ENCODE measurements around the gene CRTC1.

CRTC1 gene

DNA sequence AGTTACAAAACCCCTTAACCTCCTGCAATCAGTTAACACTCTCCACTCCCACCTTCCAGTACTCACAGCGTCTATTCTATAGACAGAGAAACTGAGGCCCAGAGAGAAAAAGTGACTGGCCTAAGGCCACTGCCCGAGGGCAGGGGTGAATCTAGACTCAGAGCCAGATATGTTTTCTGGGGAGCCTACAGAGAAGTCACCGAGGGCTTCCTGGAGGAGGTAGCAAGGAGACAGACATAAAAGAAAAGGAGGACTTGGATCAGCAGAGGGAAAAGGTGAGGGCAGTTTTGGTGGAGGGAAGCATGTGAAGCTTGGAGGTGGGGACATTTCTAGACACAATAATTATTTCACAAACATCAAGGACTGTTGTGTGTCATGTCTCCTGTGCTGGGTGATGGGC lies 109.2 kb downstream of the CRTC1 start:
- Histone ChIP-seq H3K27ac (no peak overlapping the region), H3K9me3 (ENCODE audit: control insufficient read depth, low read length) (no peaks in the 10 kb centered on the region), H3K4me1 (peaks cover 4% of the 10 kb centered on the region), H2AFZ (no peak overlapping the region), H3K36me3 (ENCODE audit: control insufficient read depth, insufficient read depth, low read length) (no peaks in the 10 kb centered on the region), H3K4me3 (ENCODE audit: low read depth, low read length) (no peak overlapping the region), H3K4me2 (ENCODE audit: low read length) (no peak overlapping the region), H3K9ac (no peak overlapping the region), H3K27me3 (ENCODE audit: control insufficient read depth, insufficient read depth, low read length) (peaks cover 12% of the 10 kb centered on the region), H3K79me2 (no peaks in the 10 kb centered on the region)
- TF ChIP-seq CTCF (IDR thresholded peaks at IDR 0.05) = no peak

GRCh38 chr19:18793144-18794028 lies 109.9 kb downstream of the CRTC1 start:
- no peak overlapping the region for H2AFZ ChIP-seq
- no peaks in the 10 kb centered on the region for H3K79me2 ChIP-seq
- no peaks in the 10 kb centered on the region for H3K36me3 ChIP-seq (ENCODE audit: control insufficient read depth, insufficient read depth, low read length)
- H3K4me3 ChIP-seq (ENCODE audit: low read depth, low read length) = no peak overlapping the region
- peaks cover 12% of the 10 kb centered on the region for H3K27me3 ChIP-seq (ENCODE audit: control insufficient read depth, insufficient read depth, low read length)
- no peak overlapping the region for H3K4me2 ChIP-seq (ENCODE audit: low read length)
- no peak overlapping the region for H3K9ac ChIP-seq
- H3K4me1 ChIP-seq = peaks cover 4% of the 10 kb centered on the region
- no peak for TF ChIP-seq CTCF (IDR thresholded peaks at IDR 0.05)
- H3K9me3 ChIP-seq (ENCODE audit: control insufficient read depth, low read length) = no peaks in the 10 kb centered on the region
- no peak overlapping the region for H3K27ac ChIP-seq

GRCh38 chr19:18794029-18794313 lies 110.5 kb downstream of the CRTC1 start:
- H2AFZ ChIP-seq = no peak overlapping the region
- H3K4me1 ChIP-seq = peaks cover 2% of the 10 kb centered on the region
- TF ChIP-seq CTCF (IDR thresholded peaks at IDR 0.05) = no peak
- H3K27me3 ChIP-seq (ENCODE audit: control insufficient read depth, insufficient read depth, low read length) = peaks cover 11% of the 10 kb centered on the region
- H3K9ac ChIP-seq = no peak overlapping the region
- no peaks in the 10 kb centered on the region for H3K9me3 ChIP-seq (ENCODE audit: control insufficient read depth, low read length)
- H3K79me2 ChIP-seq = no peaks in the 10 kb centered on the region
- H3K27ac ChIP-seq = no peak overlapping the region
- no peak overlapping the region for H3K4me2 ChIP-seq (ENCODE audit: low read length)
- H3K4me3 ChIP-seq (ENCODE audit: low read depth, low read length) = no peak overlapping the region
- no peaks in the 10 kb centered on the region for H3K36me3 ChIP-seq (ENCODE audit: control insufficient read depth, insufficient read depth, low read length)

GRCh38 chr19:18794692-18795091 lies 111.2 kb downstream of the CRTC1 start:
- H3K27me3 ChIP-seq (ENCODE audit: control insufficient read depth, insufficient read depth, low read length) = peaks cover 8% of the 10 kb centered on the region
- no peaks in the 10 kb centered on the region for H3K4me1 ChIP-seq
- H3K4me3 ChIP-seq (ENCODE audit: low read depth, low read length) = no peak overlapping the region
- H3K27ac ChIP-seq = no peak overlapping the region
- no peaks in the 10 kb centered on the region for H3K79me2 ChIP-seq
- H3K36me3 ChIP-seq (ENCODE audit: control insufficient read depth, insufficient read depth, low read length) = no peaks in the 10 kb centered on the region
- H3K4me2 ChIP-seq (ENCODE audit: low read length) = no peak overlapping the region
- no peak overlapping the region for H3K9ac ChIP-seq
- H2AFZ ChIP-seq = no peak overlapping the region
- TF ChIP-seq CTCF (IDR thresholded peaks at IDR 0.05) = no peak
- H3K9me3 ChIP-seq (ENCODE audit: control insufficient read depth, low read length) = no peaks in the 10 kb centered on the region

DNA sequence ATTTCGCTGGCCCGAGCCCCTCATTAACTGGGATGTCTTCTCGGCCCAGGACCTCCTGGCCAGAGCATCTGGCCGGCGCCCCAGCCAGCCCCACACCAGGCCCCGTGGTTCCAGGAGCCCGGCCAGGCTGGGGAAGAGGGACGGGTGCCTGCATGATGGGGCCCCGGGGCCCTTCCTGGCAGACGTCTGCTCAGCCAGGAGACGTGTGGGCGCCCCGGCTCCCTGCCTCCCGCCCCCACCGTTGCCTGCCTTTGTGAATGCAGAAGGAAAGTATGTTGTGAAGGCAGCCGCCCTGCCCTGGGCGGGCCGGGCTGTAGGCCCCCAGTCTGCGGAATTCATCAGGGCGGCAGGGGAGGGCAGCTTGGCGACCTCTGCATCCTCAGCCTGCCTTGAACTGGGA lies 112.1 kb downstream of the CRTC1 start:
- Histone ChIP-seq H3K4me1 (no peaks in the 10 kb centered on the region), H3K4me2 (ENCODE audit: low read length) (no peak overlapping the region), H3K9ac (no peak overlapping the region), H3K9me3 (ENCODE audit: control insufficient read depth, low read length) (no peaks in the 10 kb centered on the region), H3K36me3 (ENCODE audit: control insufficient read depth, insufficient read depth, low read length) (no peaks in the 10 kb centered on the region), H3K27me3 (ENCODE audit: control insufficient read depth, insufficient read depth, low read length) (peaks cover 2% of the 10 kb centered on the region), H3K79me2 (no peaks in the 10 kb centered on the region), H3K27ac (no peak overlapping the region), H3K4me3 (ENCODE audit: low read depth, low read length) (no peak overlapping the region), H2AFZ (no peak overlapping the region)
- no peak for TF ChIP-seq CTCF (IDR thresholded peaks at IDR 0.05)
